ENCODE data around the gene MTUS2.

MTUS2 gene

DNA sequence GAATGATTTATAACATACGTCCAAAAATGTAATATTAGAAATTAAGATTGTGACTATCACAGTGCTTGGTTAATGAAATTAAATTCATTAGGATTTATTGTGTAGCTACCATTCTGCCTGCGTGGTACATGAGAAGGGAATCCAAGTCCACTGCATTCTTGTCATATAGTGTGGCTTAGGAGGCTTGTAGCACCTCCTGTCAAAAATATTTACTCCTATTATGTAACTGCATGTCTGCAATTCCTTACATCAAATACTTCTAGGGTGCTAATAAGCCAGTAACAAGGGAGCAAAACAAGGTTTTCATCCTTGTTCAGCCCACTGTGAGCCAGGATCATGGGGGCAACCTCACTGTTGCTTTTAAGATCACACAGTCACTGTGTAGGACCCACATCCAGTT, 576.3 kb downstream of the MTUS2 start:
- Histone ChIP-seq H3K9me2 (replicated peaks; ENCODE audit: low read depth, low read length) (no peaks in the 10 kb centered on the region), H3K9me3 (ENCODE audit: insufficient read depth, low read depth, low read length) (no peaks in the 10 kb centered on the region), H3K4me2 (ENCODE audit: low read depth, low read length, poor library complexity, severe bottlenecking) (no peak overlapping the region), H3K79me2 (ENCODE audit: insufficient read depth, low read length) (no peaks in the 10 kb centered on the region), H4K20me1 (ENCODE audit: insufficient read depth, low read length, poor library complexity, severe bottlenecking) (no peaks in the 10 kb centered on the region), H3K27me3 (ENCODE audit: insufficient read depth, low read length, poor library complexity, severe bottlenecking) (no peaks in the 10 kb centered on the region), H3K9ac (ENCODE audit: low read depth, low read length, poor library complexity, severe bottlenecking) (no peak overlapping the region), H3K4me3 (ENCODE audit: low read length, poor library complexity, severe bottlenecking) (no peak overlapping the region), H2AFZ (ENCODE audit: low read length) (no peak overlapping the region), H3K4me1 (ENCODE audit: insufficient read depth, low read length, poor library complexity, severe bottlenecking) (no peaks in the 10 kb centered on the region), H3F3A (ENCODE audit: low read depth) (no peaks in the 10 kb centered on the region), H3K36me3 (ENCODE audit: insufficient read depth, low read length) (no peaks in the 10 kb centered on the region)
- TF ChIP-seq, protein P1, sequence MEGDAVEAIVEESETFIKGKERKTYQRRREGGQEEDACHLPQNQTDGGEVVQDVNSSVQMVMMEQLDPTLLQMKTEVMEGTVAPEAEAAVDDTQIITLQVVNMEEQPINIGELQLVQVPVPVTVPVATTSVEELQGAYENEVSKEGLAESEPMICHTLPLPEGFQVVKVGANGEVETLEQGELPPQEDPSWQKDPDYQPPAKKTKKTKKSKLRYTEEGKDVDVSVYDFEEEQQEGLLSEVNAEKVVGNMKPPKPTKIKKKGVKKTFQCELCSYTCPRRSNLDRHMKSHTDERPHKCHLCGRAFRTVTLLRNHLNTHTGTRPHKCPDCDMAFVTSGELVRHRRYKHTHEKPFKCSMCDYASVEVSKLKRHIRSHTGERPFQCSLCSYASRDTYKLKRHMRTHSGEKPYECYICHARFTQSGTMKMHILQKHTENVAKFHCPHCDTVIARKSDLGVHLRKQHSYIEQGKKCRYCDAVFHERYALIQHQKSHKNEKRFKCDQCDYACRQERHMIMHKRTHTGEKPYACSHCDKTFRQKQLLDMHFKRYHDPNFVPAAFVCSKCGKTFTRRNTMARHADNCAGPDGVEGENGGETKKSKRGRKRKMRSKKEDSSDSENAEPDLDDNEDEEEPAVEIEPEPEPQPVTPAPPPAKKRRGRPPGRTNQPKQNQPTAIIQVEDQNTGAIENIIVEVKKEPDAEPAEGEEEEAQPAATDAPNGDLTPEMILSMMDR (conservative IDR thresholded peaks at IDR 0.05; ENCODE audit: low read length), result no peak
- TF ChIP-seq EZH2phosphoT487 (IDR thresholded peaks at IDR 0.05; ENCODE audit: borderline replicate concordance), result no peak

DNA sequence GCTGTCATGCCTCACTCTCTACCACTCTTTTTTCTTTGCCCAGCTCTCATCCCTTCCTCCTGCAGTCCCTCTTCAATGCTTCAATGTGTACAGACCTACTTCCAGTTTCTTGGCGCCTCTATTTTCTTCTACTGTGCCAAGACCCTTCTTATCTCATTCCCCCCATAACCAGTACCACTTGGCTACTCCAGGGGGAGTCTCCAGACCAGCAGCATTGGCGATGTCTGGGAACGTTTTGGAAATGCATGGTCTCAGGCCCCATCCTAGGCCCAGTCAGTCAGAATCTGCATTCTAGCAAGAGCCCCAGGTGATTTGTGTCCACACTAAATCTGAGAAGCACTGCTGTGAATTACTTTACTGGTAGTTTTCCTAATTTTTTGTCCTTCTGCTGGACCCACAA, 577.1 kb downstream of the MTUS2 start:
- Histone ChIP-seq H4K20me1 (ENCODE audit: insufficient read depth, low read length, poor library complexity, severe bottlenecking) (no peaks in the 10 kb centered on the region), H3K36me3 (ENCODE audit: insufficient read depth, low read length) (no peaks in the 10 kb centered on the region), H3K9me2 (replicated peaks; ENCODE audit: low read depth, low read length) (no peaks in the 10 kb centered on the region), H2AFZ (ENCODE audit: low read length) (no peak overlapping the region), H3F3A (ENCODE audit: low read depth) (no peaks in the 10 kb centered on the region), H3K9ac (ENCODE audit: low read depth, low read length, poor library complexity, severe bottlenecking) (no peak overlapping the region), H3K79me2 (ENCODE audit: insufficient read depth, low read length) (no peaks in the 10 kb centered on the region), H3K4me3 (ENCODE audit: low read length, poor library complexity, severe bottlenecking) (no peak overlapping the region), H3K27me3 (ENCODE audit: insufficient read depth, low read length, poor library complexity, severe bottlenecking) (no peaks in the 10 kb centered on the region), H3K9me3 (ENCODE audit: insufficient read depth, low read depth, low read length) (no peaks in the 10 kb centered on the region), H3K4me1 (ENCODE audit: insufficient read depth, low read length, poor library complexity, severe bottlenecking) (no peaks in the 10 kb centered on the region), H3K4me2 (ENCODE audit: low read depth, low read length, poor library complexity, severe bottlenecking) (no peak overlapping the region)
- TF ChIP-seq EZH2phosphoT487 (IDR thresholded peaks at IDR 0.05; ENCODE audit: borderline replicate concordance), result no peak
- TF ChIP-seq, protein P1 (conservative IDR thresholded peaks at IDR 0.05; ENCODE audit: low read length), result 0 out of 2 replicates have a peak, but pooled peaks have one; percentile 8

DNA sequence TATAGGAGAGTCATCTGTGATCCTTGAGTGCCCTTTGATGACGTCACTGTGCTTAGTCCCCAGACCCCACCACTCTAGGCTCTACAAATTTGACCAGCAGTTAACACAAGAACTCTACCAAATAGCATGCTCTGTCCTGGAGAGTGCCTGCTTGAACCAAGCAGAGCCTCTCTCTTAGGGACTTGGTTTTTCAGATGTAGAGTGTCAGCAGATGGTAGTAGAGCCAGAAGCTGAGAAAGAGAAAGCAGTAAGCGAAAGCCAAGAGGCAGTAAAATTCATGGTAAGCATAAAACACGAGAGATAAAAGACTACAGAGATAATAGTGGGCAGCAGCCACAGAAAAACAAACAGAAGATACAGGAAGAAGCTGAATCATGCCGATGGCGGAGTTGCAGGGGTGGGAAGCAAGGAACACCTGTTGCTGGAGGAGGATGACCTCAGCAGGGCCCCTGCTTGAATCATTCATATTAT, 582.1 kb downstream of the MTUS2 start:
- no peak overlapping the region for H3K9ac ChIP-seq (ENCODE audit: low read depth, low read length, poor library complexity, severe bottlenecking)
- H3K4me1 ChIP-seq (ENCODE audit: insufficient read depth, low read length, poor library complexity, severe bottlenecking), result no peaks in the 10 kb centered on the region
- H3K9me2 ChIP-seq (replicated peaks; ENCODE audit: low read depth, low read length), result no peaks in the 10 kb centered on the region
- no peak overlapping the region for H3K4me3 ChIP-seq (ENCODE audit: low read length, poor library complexity, severe bottlenecking)
- no peaks in the 10 kb centered on the region for H3K9me3 ChIP-seq (ENCODE audit: insufficient read depth, low read depth, low read length)
- no peaks in the 10 kb centered on the region for H3K36me3 ChIP-seq (ENCODE audit: insufficient read depth, low read length)
- H3K4me2 ChIP-seq (ENCODE audit: low read depth, low read length, poor library complexity, severe bottlenecking), result no peak overlapping the region
- no peaks in the 10 kb centered on the region for H3F3A ChIP-seq (ENCODE audit: low read depth)
- TF ChIP-seq EZH2phosphoT487 (IDR thresholded peaks at IDR 0.05; ENCODE audit: borderline replicate concordance), result no peak
- TF ChIP-seq, protein P1 (conservative IDR thresholded peaks at IDR 0.05; ENCODE audit: low read length), result no peak
- no peaks in the 10 kb centered on the region for H3K79me2 ChIP-seq (ENCODE audit: insufficient read depth, low read length)
- no peaks in the 10 kb centered on the region for H4K20me1 ChIP-seq (ENCODE audit: insufficient read depth, low read length, poor library complexity, severe bottlenecking)
- H3K27me3 ChIP-seq (ENCODE audit: insufficient read depth, low read length, poor library complexity, severe bottlenecking), result no peaks in the 10 kb centered on the region
- H2AFZ ChIP-seq (ENCODE audit: low read length), result no peak overlapping the region
